SU-DHL-6 (cell line): ENCODE results near the gene TMEM192.

Experiments used
- H2AFZ ChIP-seq: fragments of 200-600 bp; sonication (generic); 2 replicates; pipeline ENCODE4 v1.6.1; 2014; ENCODE audit warnings: low read depth, mild to moderate bottlenecking, moderate library complexity, mixed read lengths, antibody characterized with exemption, low read length; ENCODE audit not compliant: severe bottlenecking
- H3F3A ChIP-seq: fragments of 200-600 bp; shearing (Covaris generic); 2 replicates; pipeline ENCODE4 v1.6.0; 2016; ENCODE audit warnings: antibody characterized with exemption, mild to moderate bottlenecking; ENCODE audit not compliant: insufficient read depth
- H3K27ac ChIP-seq: fragments of 200-600 bp; sonication (generic); 2 replicates; pipeline ENCODE4 v1.5.1; 2016; ENCODE audit warnings: low read depth, mild to moderate bottlenecking, low read length, moderate library complexity, mixed read lengths
- H3K27me3 ChIP-seq: fragments of 200-600 bp; sonication (generic), shearing (Covaris generic); 2 replicates; pipeline ENCODE4 v1.6.0; 2014; ENCODE audit warnings: mild to moderate bottlenecking, low read length
- H3K36me3 ChIP-seq: fragments of 200-600 bp; sonication (generic); 2 replicates; pipeline ENCODE4 v1.6.1; 2014; ENCODE audit warnings: mild to moderate bottlenecking, low read length, mixed read lengths
- H3K4me2 ChIP-seq: fragments of 300-600, 200-600 bp; shearing (Covaris generic), sonication (generic); 2 replicates; pipeline ENCODE4 v1.6.0; 2014; ENCODE audit warnings: low read length, low read depth, mild to moderate bottlenecking; ENCODE audit not compliant: poor library complexity, severe bottlenecking
- H3K4me3 ChIP-seq: fragments of 200-600 bp; sonication (generic); 2 replicates; pipeline ENCODE4 v1.5.1; 2014; ENCODE audit warnings: antibody characterized with exemption, low read length, mild to moderate bottlenecking, mixed read lengths; ENCODE audit not compliant: insufficient read depth, poor library complexity, severe bottlenecking
- H3K79me2 ChIP-seq: fragments of 200-600 bp; sonication (generic); 2 replicates; pipeline ENCODE4 v1.6.1; 2014; ENCODE audit warnings: mild to moderate bottlenecking, low read length, moderate library complexity; ENCODE audit not compliant: insufficient read depth
- H3K9ac ChIP-seq: fragments of 200-600 bp; sonication (generic); 2 replicates; pipeline ENCODE4 v1.7.0; 2014; ENCODE audit warnings: mild to moderate bottlenecking, low read length
- H3K9me2 ChIP-seq: fragments of 200-600 bp; sonication (generic); replicated peaks from 2 replicates; pipeline ENCODE4 v1.6.1; 2014; ENCODE audit warnings: low read length; ENCODE audit not compliant: insufficient read depth
- H3K9me3 ChIP-seq: fragments of 200-600 bp; sonication (generic); 2 replicates; pipeline ENCODE4 v1.6.1; 2014; ENCODE audit warnings: low read length, mixed read lengths; ENCODE audit not compliant: insufficient read depth
- H4K20me1 ChIP-seq: fragments of 200-600 bp; sonication (generic); 2 replicates; pipeline ENCODE4 v1.6.1; 2014; ENCODE audit warnings: low read depth, mild to moderate bottlenecking, antibody characterized with exemption, low read length, moderate library complexity, mixed read lengths
- EZH2phosphoT487 ChIP-seq: fragments of 200-600 bp; sonication (generic), shearing (Covaris generic); conservative IDR thresholded peaks from 2 replicates; pipeline ENCODE4 v1.6.1; 2018; ENCODE audit warnings: mild to moderate bottlenecking, antibody characterized with exemption, low read length, moderate library complexity, mixed read lengths
- TF ChIP-seq, protein P1 (sequence below): fragments of 200-600 bp; sonication (generic); IDR thresholded peaks from one replicate; pipeline ENCODE4 v1.5.1; 2017; ENCODE audit warnings: antibody characterized with exemption, mild to moderate bottlenecking, low read length, moderate library complexity; ENCODE audit not compliant: insufficient read depth, poor library complexity, severe bottlenecking

Gene TMEM192

DNA sequence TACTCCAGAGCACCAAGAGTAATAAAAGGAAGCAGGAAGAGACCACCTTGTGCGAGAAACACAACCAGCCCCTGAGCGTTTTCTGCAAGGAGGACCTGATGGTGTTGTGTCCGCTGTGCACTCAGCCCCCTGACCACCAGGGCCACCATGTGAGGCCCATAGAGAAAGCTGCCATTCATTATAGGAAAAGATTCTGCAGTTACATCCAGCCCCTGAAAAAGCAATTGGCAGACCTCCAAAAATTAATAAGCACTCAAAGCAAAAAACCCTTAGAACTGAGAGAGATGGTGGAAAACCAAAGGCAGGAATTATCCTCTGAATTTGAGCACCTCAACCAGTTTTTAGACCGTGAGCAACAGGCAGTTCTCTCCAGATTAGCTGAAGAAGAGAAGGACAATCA is 53.3 kb downstream of the TMEM192 start:
- Histone ChIP-seq H3K9ac (no peak overlapping the region), H2AFZ (no peak overlapping the region), H3K9me2 (no peaks in the 10 kb centered on the region), H3K36me3 (no peaks in the 10 kb centered on the region), H3K9me3 (no peaks in the 10 kb centered on the region), H4K20me1 (no peaks in the 10 kb centered on the region), H3K4me2 (no peak overlapping the region), H3K4me3 (no peak overlapping the region), H3K79me2 (no peaks in the 10 kb centered on the region), H3K27me3 (no peaks in the 10 kb centered on the region), H3F3A (no peaks in the 10 kb centered on the region), H3K27ac (no peak overlapping the region)
- TF ChIP-seq EZH2phosphoT487: no peak
- TF ChIP-seq, protein P1, sequence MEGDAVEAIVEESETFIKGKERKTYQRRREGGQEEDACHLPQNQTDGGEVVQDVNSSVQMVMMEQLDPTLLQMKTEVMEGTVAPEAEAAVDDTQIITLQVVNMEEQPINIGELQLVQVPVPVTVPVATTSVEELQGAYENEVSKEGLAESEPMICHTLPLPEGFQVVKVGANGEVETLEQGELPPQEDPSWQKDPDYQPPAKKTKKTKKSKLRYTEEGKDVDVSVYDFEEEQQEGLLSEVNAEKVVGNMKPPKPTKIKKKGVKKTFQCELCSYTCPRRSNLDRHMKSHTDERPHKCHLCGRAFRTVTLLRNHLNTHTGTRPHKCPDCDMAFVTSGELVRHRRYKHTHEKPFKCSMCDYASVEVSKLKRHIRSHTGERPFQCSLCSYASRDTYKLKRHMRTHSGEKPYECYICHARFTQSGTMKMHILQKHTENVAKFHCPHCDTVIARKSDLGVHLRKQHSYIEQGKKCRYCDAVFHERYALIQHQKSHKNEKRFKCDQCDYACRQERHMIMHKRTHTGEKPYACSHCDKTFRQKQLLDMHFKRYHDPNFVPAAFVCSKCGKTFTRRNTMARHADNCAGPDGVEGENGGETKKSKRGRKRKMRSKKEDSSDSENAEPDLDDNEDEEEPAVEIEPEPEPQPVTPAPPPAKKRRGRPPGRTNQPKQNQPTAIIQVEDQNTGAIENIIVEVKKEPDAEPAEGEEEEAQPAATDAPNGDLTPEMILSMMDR: no peak

DNA sequence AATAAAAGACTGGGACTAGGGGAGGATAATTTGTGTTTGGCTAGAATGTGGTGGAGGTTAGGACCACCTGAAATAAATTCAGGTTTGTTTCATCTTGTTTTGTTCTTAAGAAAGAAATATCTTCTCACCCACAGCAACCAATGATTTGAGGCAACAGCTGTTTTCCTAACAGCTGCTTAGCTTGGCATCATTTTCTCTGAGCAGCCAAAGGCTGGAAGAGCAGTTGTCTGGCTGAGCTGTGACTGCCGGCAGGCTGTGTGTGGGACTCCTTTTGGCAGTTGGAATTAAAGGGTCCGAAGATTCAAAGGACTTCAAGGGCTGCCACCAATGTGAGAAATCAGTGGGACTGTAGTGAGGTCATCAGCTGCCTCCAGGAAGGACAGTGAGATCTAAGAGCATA is 54.0 kb downstream of the TMEM192 start:
- no peak overlapping the region for H3K9ac ChIP-seq
- no peaks in the 10 kb centered on the region for H3K79me2 ChIP-seq
- TF ChIP-seq, protein P1: no peak
- no peak for TF ChIP-seq EZH2phosphoT487
- H2AFZ ChIP-seq: no peak overlapping the region
- H3K9me2 ChIP-seq: no peaks in the 10 kb centered on the region
- no peaks in the 10 kb centered on the region for H3K27me3 ChIP-seq
- H3K4me2 ChIP-seq: no peak overlapping the region
- H4K20me1 ChIP-seq: no peaks in the 10 kb centered on the region
- no peaks in the 10 kb centered on the region for H3F3A ChIP-seq
- H3K4me3 ChIP-seq: no peak overlapping the region
- H3K36me3 ChIP-seq: no peaks in the 10 kb centered on the region
- H3K9me3 ChIP-seq: no peaks in the 10 kb centered on the region
- H3K27ac ChIP-seq: no peak overlapping the region

DNA sequence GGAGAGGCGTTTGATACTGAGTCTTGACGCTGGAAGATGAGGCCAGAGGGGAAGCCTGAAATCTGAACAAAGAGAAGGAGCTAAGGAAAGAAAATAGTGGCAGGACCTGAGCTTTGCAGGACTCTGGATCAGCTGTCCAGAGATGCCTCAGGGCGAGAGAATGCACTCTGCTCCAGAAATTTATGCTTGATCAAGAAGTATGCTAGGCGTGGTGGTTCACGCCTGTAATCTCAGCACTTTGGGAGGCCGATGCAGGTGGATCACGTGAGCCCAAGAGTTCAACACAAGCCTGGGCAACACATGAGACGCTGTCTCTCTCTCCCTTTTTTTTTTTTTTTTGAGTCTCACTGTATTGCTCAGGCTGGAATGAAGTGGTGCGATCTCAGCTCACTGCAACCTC is 57.1 kb downstream of the TMEM192 start:
- Histone ChIP-seq H3K9me2 (no peaks in the 10 kb centered on the region), H3K9ac (no peak overlapping the region), H2AFZ (no peak overlapping the region), H3K36me3 (no peaks in the 10 kb centered on the region), H3K9me3 (no peaks in the 10 kb centered on the region), H3K27me3 (no peaks in the 10 kb centered on the region), H3K79me2 (no peaks in the 10 kb centered on the region), H3K27ac (no peak overlapping the region), H3K4me2 (no peak overlapping the region), H3K4me3 (no peak overlapping the region), H3F3A (no peaks in the 10 kb centered on the region), H4K20me1 (no peaks in the 10 kb centered on the region)
- no peak for TF ChIP-seq EZH2phosphoT487
- TF ChIP-seq, protein P1: no peak
